Stimulated activated CD8-positive, alpha-beta memory T cell treated with anti-CD3 and anti-CD28 coated beads, Interleukin-15, amount 100 ng/mL, for 48 hours (primary cell): ENCODE measurements around the gene C1orf74.
"Not testable (repeated sequence)": the region's sequence is repeated elsewhere in the genome, so short reads cannot be mapped to it uniquely, and the experiment has no call there.

Source experiments
- DNase-seq, 2 donors: peaks; one replicate each; pipeline ENCODE4 v3.0.0-alpha.2; 2020; ENCODE audit warnings: low read depth in 2 of 2

C1orf74 gene

GRCh38 chr1:209805875-209806760 lies 21.8 kb upstream of the C1orf74 start, which contains the start of gene IRF6:
Gene IRF6, minus strand, starts transcription at chr1:209806142. Its CDS starts 4,729 bp downstream, at chr1:209801413.
- peak; percentile 55 to 62 for DNase-seq

GRCh38 chr1:209805341-209805781 lies 21.0 kb upstream of the C1orf74 start:
- no peak for DNase-seq

GRCh38 chr1:209803568-209803967 lies 19.2 kb upstream of the C1orf74 start:
- DNase-seq, result no peak

- DNase-seq, result no peak
Measured at GRCh38 chr1:209802780-209803152, 18.4 kb upstream of the C1orf74 start.

GRCh38 chr1:209802117-209802779 lies 17.9 kb upstream of the C1orf74 start:
- DNase-seq, result no peak

- DNase-seq, result no peak
Measured at GRCh38 chr1:209800984-209801834, 16.9 kb upstream of the C1orf74 start.

GRCh38 chr1:209797978-209798639 lies 13.8 kb upstream of the C1orf74 start:
- no peak for DNase-seq

- DNase-seq, result not testable (repeated sequence)
Measured at GRCh38 chr1:209793711-209794110, 9.4 kb upstream of the C1orf74 start.

- DNase-seq, result no peak
Measured at GRCh38 chr1:209791920-209792319, 7.6 kb upstream of the C1orf74 start.

GRCh38 chr1:209790286-209791193 lies 6.2 kb upstream of the C1orf74 start:
- no peak for DNase-seq

- no peak for DNase-seq
Measured at GRCh38 chr1:209789245-209789644, 4.9 kb upstream of the C1orf74 start.

GRCh38 chr1:209787551-209787950 lies 3.2 kb upstream of the C1orf74 start:
- DNase-seq, result no peak

GRCh38 chr1:209786146-209786545 lies 1.8 kb upstream of the C1orf74 start:
- no peak for DNase-seq

- DNase-seq, result no peak
Measured at GRCh38 chr1:209785592-209785991, 1.2 kb upstream of the C1orf74 start.

- no peak for DNase-seq
Measured at GRCh38 chr1:209783386-209783785, 973 bp downstream of the C1orf74 start.

- no peak for DNase-seq
Measured at GRCh38 chr1:209780268-209780667, 4.1 kb downstream of the C1orf74 start.

GRCh38 chr1:209778102-209778501 lies 6.3 kb downstream of the C1orf74 start:
- DNase-seq, result no peak

GRCh38 chr1:209777587-209777986 lies 6.8 kb downstream of the C1orf74 start:
- no peak for DNase-seq

- DNase-seq, result no peak
Measured at GRCh38 chr1:209775678-209776077, 8.7 kb downstream of the C1orf74 start.

- no peak for DNase-seq
Measured at GRCh38 chr1:209774592-209774991, 9.8 kb downstream of the C1orf74 start.
